HepG2 (cell line): ENCODE results near the gene VPS26B. TPM values are rescaled to one million over a fixed set of nuclear protein-coding genes. Genes with fewer than 3 reads are reported as not detected.

Source experiments
- ATAC-seq: fragments of 200-7000 bp; cut with Tn5 transposase; 3 replicates; pipeline ENCODE4 v1.9.1; 2020; ENCODE audit warnings: mild to moderate bottlenecking, moderate library complexity
- BruUV-seq: library from RNA; stranded (reverse); fragments of 400-500 nt; replicated peaks from 2 replicates; lab custom pipeline; 2021; lab: Mats Ljungman, UMichigan
- CTCF ChIA-PET: fragments of 300-600 bp; formaldehyde crosslinking; extraction: SDS; loops from one replicate; lab custom pipeline; 2021; ENCODE audit warnings: low total read pairs, inconsistent platforms, low intra/inter-chr PET ratio; lab: Yijun Ruan, JAX
- POLR2A ChIA-PET: fragments of 350-600 bp; sonication (Branson Sonifier 250); formaldehyde crosslinking; loops from one replicate; lab custom pipeline; 2020; ENCODE audit warnings: antibody characterized with exemption, inconsistent platforms; lab: Yijun Ruan, JAX
- DNase-seq: peaks from one replicate; pipeline ENCODE4 v3.0.0-alpha.2; 2015; ENCODE audit warnings: low spot score
- FAIRE-seq: peaks from 3 replicates; lab custom pipeline; 2011; peaks lifted over from hg19 to GRCh38; lab: Jason Lieb, UNC
- H2AFZ ChIP-seq: one replicate; pipeline ENCODE4 v1.6.1; 2011; ENCODE audit warnings: low read length, inconsistent platforms
- H3K27ac ChIP-seq: fragments of 300-600 bp; 3 replicates; pipeline ENCODE4 v1.8.0; 2011; ENCODE audit warnings: mixed run types, mild to moderate bottlenecking, mixed read lengths, low read length, inconsistent platforms; ENCODE audit not compliant: insufficient read depth; ENCODE audit errors: extremely low read length
- H3K27me3 ChIP-seq, 2 experiments: fragments of 200-600 bp in 1 of 2; 2 replicates in 1 of 2; 3 replicates in 1 of 2; pipeline versions ENCODE4 v1.6.0 to v1.8.0; 2011; ENCODE audit warnings: low read length in 2 of 2, mild to moderate bottlenecking in 2 of 2, moderate library complexity in 2 of 2, inconsistent platforms in 1 of 2; ENCODE audit not compliant: insufficient read depth in 2 of 2, control insufficient read depth in 1 of 2
- H3K36me3 ChIP-seq, 2 experiments: fragments of 200-600 bp in 1 of 2; replicated peaks in 1 of 2; 2 replicates in 1 of 2; 3 replicates in 1 of 2; pipeline versions ENCODE4 v1.5.1 to v1.8.0; 2011; ENCODE audit warnings: low read length in 2 of 2, inconsistent platforms in 1 of 2; ENCODE audit not compliant: insufficient read depth in 2 of 2, control insufficient read depth in 1 of 2
- H3K4me1 ChIP-seq: 2 replicates; pipeline ENCODE4 v1.5.1; 2012; ENCODE audit warnings: low read length, inconsistent platforms; ENCODE audit not compliant: insufficient read depth
- H3K4me2 ChIP-seq: 2 replicates; pipeline ENCODE4 v1.6.0; 2011; ENCODE audit warnings: low read depth, low read length, inconsistent platforms
- H3K4me3 ChIP-seq, 3 experiments: fragments of 200-600 bp in 1 of 3; sonication (generic), shearing (Covaris generic) in 1 of 3; replicated peaks in 1 of 3; 2 replicates each; pipeline ENCODE4 v1.5.1; 2011 to 2016; ENCODE audit warnings: low read length in 3 of 3, inconsistent platforms in 2 of 3, low read depth in 2 of 3, mild to moderate bottlenecking in 2 of 3, control low read depth in 1 of 3, mixed read lengths in 1 of 3; ENCODE audit not compliant: insufficient read depth in 1 of 3
- H3K79me2 ChIP-seq: one replicate; pipeline ENCODE4 v1.6.1; 2011; ENCODE audit warnings: low read length, inconsistent platforms; ENCODE audit not compliant: insufficient read depth
- H3K9ac ChIP-seq: 2 replicates; pipeline ENCODE4 v1.6.0; 2011; ENCODE audit warnings: mild to moderate bottlenecking, low read depth, low read length, inconsistent platforms; ENCODE audit not compliant: insufficient read depth
- H3K9me3 ChIP-seq: 2 replicates; pipeline ENCODE4 v1.5.1; 2012; ENCODE audit warnings: mild to moderate bottlenecking, low read length
- H4K20me1 ChIP-seq: 2 replicates; pipeline ENCODE4 v1.6.0; 2011; ENCODE audit warnings: inconsistent platforms, mild to moderate bottlenecking, low read length, moderate library complexity; ENCODE audit not compliant: insufficient read depth
- AHR ChIP-seq: IDR thresholded peaks from 2 replicates; pipeline ENCODE4 v1.6.1; 2018; ENCODE audit warnings: missing genetic modification reagents, missing compliant biosample characterization
- FOXJ3 ChIP-seq: sonication (generic); formaldehyde crosslinking; IDR thresholded peaks from 2 replicates; pipeline ENCODE4 v1.4.0; 2020; ENCODE audit warnings: missing genetic modification reagents, mild to moderate bottlenecking, borderline replicate concordance
- NONO ChIP-seq, 2 experiments: fragments of 450-650 bp in 1 of 2; sonication (generic) in 1 of 2; formaldehyde crosslinking in 1 of 2; IDR thresholded peaks in 1 of 2; conservative IDR thresholded peaks in 1 of 2; 2 replicates each; pipeline versions ENCODE4 v1.6.1 to v1.8.0; 2017 to 2022; ENCODE audit warnings: mild to moderate bottlenecking in 1 of 2, missing genetic modification reagents in 1 of 2, moderate library complexity in 1 of 2
- NR2F6 ChIP-seq, 2 experiments: IDR thresholded peaks; 2 replicates each; pipeline ENCODE4 v1.6.1; 2016; ENCODE audit warnings: antibody characterized with exemption in 1 of 2, mild to moderate bottlenecking in 1 of 2
- PRPF4 ChIP-seq: fragments of 200-400 bp; formaldehyde crosslinking; IDR thresholded peaks from 2 replicates; pipeline ENCODE4 v1.6.1; 2016; ENCODE audit warnings: low read length, low read depth; ENCODE audit not compliant: poor library complexity, severe bottlenecking
- U2AF2 ChIP-seq: fragments of 200-400 bp; formaldehyde crosslinking; IDR thresholded peaks from 2 replicates; pipeline ENCODE4 v1.6.1; 2017; ENCODE audit warnings: low read depth, mild to moderate bottlenecking, low read length
- ZBTB39 ChIP-seq: sonication (generic); formaldehyde crosslinking; IDR thresholded peaks from 2 replicates; pipeline ENCODE4 v1.5.0; 2020; ENCODE audit warnings: missing genetic modification reagents
- ZBTB49 ChIP-seq: sonication (generic); formaldehyde crosslinking; IDR thresholded peaks from 2 replicates; pipeline ENCODE4 v1.4.0; 2020; ENCODE audit warnings: missing genetic modification reagents, borderline replicate concordance
- ZNF225 ChIP-seq: sonication (generic); formaldehyde crosslinking; IDR thresholded peaks from 2 replicates; pipeline ENCODE4 v1.4.0; 2020; ENCODE audit warnings: mild to moderate bottlenecking, missing genetic modification reagents
- ZNF660 ChIP-seq: sonication (generic); formaldehyde crosslinking; IDR thresholded peaks from 2 replicates; pipeline ENCODE4 v1.5.1; 2020; ENCODE audit warnings: mild to moderate bottlenecking, low read depth, missing genetic modification reagents, borderline replicate concordance
- ZNF839 ChIP-seq: sonication (generic); formaldehyde crosslinking; IDR thresholded peaks from 2 replicates; pipeline ENCODE4 v1.4.0; 2020; ENCODE audit warnings: missing genetic modification reagents, mild to moderate bottlenecking, borderline replicate concordance
- WGBS: methylation state at CpG from one replicate; pipeline ENCODE4 v1.1.6; 2017; ENCODE audit warnings: low lambda C conversion rate; 5-methylcytosine and 5-hydroxymethylcytosine counted together
- in situ Hi-C: cut with HindIII; loops from 2 replicates; pipeline ENCODE4 v1.10.0; 2017; ENCODE audit warnings: low pct_unique_long_range_greater_than_20kb; ENCODE audit not compliant: extremely low pct_ligation_motif_present
- intact Hi-C: fragments of 100-400 bp; cut with micrococcal nuclease; formaldehyde crosslinking; loops from one replicate; pipeline ENCODE4 v1.10.0; 2022; ENCODE audit not compliant: unreplicated experiment
- polyA plus RNA-seq, 8 experiments: library from polyadenylated mRNA; depleted of rRNA in 3 of 8; stranded (reverse) in 7 of 8; unstranded in 1 of 8; fragments of >200 nt; fragmentation: Illumina TruSeq in 4 of 8; extraction: Trizol in 4 of 8; gene quantifications; 2 replicates each; pipeline versions ENCODE4 v1.2.1 to v1.2.3, GENCODE V29; 2011 to 2016; ENCODE audit warnings: low read depth in 4 of 8, missing spikeins in 1 of 8, mixed read lengths in 1 of 8; ENCODE audit not compliant: insufficient read depth in 1 of 8
- total RNA-seq, 5 experiments: library from RNA; depleted of rRNA; stranded (reverse); fragments of >200 nt; fragmentation: Illumina TruSeq; extraction: Trizol; gene quantifications; 2 replicates each; pipeline ENCODE4 v1.2.3, GENCODE V29; 2016; ENCODE audit warnings: low read depth in 1 of 5
- TF ChIP-seq, protein P1 (sequence below): sonication (generic); formaldehyde crosslinking; IDR thresholded peaks from 2 replicates; pipeline ENCODE4; 2020; ENCODE audit warnings: missing genetic modification reagents, mild to moderate bottlenecking, borderline replicate concordance

VPS26B gene
- total and polyA plus RNA-seq, 2 of the 13 experiments (the other 11 are each of a cell fraction or from before 2014, with no cell fraction given): 20.2 to 23.2 TPM

DNA sequence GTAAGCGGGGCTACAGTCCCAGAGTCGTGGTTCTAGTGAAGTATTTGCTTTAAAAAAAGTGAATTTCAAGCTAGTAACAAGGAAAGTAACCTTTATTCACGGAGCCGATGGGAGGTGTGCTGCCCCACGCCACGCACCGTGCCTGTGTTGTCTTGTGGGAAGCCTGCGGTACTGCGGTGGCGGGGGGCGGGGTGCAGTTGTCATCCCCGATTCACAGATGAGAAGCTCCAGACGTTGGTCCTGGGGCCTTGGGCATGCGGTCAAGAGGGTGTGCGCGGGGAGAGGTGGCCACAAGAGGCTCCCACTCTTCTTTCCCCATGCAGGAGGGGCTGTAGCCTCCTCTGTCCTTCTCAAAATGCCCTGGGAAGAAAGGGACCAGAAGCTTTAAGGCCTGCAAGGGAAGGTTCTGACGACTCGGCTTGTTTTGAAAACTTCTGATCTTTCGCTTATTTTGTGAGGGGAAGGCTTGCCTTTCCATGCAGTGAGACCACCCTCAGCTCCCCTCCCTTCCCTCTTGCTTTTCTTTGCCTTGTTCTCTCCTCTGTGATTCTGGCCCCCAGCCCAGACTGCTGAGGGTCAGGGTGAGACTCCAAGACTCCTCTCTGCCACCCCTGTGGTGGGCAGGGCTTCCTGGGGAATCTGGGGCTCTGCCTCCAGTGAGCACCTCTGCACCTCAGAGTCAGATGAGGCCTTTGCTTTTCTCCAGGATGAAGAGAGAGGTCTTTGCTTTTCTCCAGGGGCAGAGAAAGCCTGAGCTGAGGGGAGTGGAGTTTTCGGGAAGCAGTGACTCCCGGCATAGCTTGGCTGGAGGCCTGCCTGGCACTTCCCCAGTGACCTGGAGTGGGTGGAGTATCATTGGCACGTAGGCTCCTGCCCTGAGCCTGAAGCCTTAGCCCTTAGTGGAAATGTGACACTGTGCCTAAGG lies 57.9 kb downstream of the VPS26B start (continued):
- TF ChIP-seq, protein P1, sequence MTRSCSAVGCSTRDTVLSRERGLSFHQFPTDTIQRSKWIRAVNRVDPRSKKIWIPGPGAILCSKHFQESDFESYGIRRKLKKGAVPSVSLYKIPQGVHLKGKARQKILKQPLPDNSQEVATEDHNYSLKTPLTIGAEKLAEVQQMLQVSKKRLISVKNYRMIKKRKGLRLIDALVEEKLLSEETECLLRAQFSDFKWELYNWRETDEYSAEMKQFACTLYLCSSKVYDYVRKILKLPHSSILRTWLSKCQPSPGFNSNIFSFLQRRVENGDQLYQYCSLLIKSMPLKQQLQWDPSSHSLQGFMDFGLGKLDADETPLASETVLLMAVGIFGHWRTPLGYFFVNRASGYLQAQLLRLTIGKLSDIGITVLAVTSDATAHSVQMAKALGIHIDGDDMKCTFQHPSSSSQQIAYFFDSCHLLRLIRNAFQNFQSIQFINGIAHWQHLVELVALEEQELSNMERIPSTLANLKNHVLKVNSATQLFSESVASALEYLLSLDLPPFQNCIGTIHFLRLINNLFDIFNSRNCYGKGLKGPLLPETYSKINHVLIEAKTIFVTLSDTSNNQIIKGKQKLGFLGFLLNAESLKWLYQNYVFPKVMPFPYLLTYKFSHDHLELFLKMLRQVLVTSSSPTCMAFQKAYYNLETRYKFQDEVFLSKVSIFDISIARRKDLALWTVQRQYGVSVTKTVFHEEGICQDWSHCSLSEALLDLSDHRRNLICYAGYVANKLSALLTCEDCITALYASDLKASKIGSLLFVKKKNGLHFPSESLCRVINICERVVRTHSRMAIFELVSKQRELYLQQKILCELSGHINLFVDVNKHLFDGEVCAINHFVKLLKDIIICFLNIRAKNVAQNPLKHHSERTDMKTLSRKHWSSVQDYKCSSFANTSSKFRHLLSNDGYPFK: no peak
- TF ChIP-seq ZNF225: no peak

- FAIRE-seq: no peak
- Histone ChIP-seq H3K9me3 (no peaks in the 10 kb centered on the region), H3K36me3 (no peaks in the 10 kb centered on the region), H4K20me1 (no peaks in the 10 kb centered on the region), H3K4me2 (no peak overlapping the region), H2AFZ (no peak overlapping the region), H3K4me1 (no peaks in the 10 kb centered on the region), H3K27me3 (peaks cover 0 to 45% of the 10 kb centered on the region in 2 experiments; a peak in 4 of 5 replicates), H3K4me3 (no peak overlapping the region), H3K27ac (no peak overlapping the region), H3K79me2 (no peaks in the 10 kb centered on the region), H3K9ac (no peak overlapping the region)
- intact Hi-C loops (no loop called here), in situ Hi-C loops (no loop called here)
- ATAC-seq: no peak
- 28% methylated on average over 8 of the region's 16 CpGs for WGBS
- ChIA-PET CTCF (no interaction called here), POLR2A (no interaction called here)
- no peak for DNase-seq
- no TSS peak for BruUV-seq
- TF ChIP-seq AHR (no peak), NR2F6 (IDR thresholded peaks at IDR 0.05) (no peak), NR2F6 (CRISPR knock-in tag; IDR thresholded peaks at IDR 0.05) (no peak), FOXJ3 (no peak), ZNF839 (CRISPR knock-in tag) (no peak), ZBTB39 (no peak), NONO (IDR thresholded peaks at IDR 0.05) (no peak), NONO (CRISPR knock-in tag; conservative IDR thresholded peaks at IDR 0.05) (no peak), ZNF660 (CRISPR knock-in tag) (no peak), U2AF2 (no peak), PRPF4 (no peak), ZBTB49 (CRISPR knock-in tag) (no peak)
Measured at GRCh38 chr11:134283461-134284230, 59.2 kb downstream of the VPS26B start.
